B cell (primary cell): ENCODE results near the gene MUC13. TPM values are rescaled to one million over a fixed set of nuclear protein-coding genes. Genes with fewer than 3 reads are reported as not detected.

ENCODE experiments used
- ATAC-seq: fragments of 200-7000 bp; cut with Tn5 transposase; one replicate; pipeline ENCODE4 v1.10.0; 2021; ENCODE audit warnings: low read depth, mild to moderate bottlenecking, moderate number of reproducible peaks, moderate library complexity
- CTCF ChIA-PET: fragments of 350-600 bp; sonication (Branson Sonifier 250); formaldehyde crosslinking; loops from one replicate; lab custom pipeline; 2021; ENCODE audit warnings: antibody characterized with exemption, inconsistent platforms; lab: Charles Lee
- POLR2A ChIA-PET: fragments of 350-600 bp; sonication (Branson Sonifier 250); formaldehyde crosslinking; loops from one replicate; lab custom pipeline; 2021; ENCODE audit warnings: antibody characterized with exemption; lab: Charles Lee
- DNase-seq: peaks from one replicate; pipeline ENCODE4 v3.0.0; 2013
- H2AFZ ChIP-seq: 2 replicates; pipeline ENCODE4 v1.6.1; 2012; ENCODE audit warnings: mild to moderate bottlenecking, low read depth, low read length; ENCODE audit not compliant: insufficient read depth, poor library complexity, severe bottlenecking
- H3K27ac ChIP-seq, 2 donors: 1 replicate in 1 of 2; 2 replicates in 1 of 2; pipeline ENCODE4 v1.5.1; 2012 to 2013; ENCODE audit warnings: low read length in 2 of 2, mild to moderate bottlenecking in 2 of 2, moderate library complexity in 1 of 2
- H3K27me3 ChIP-seq, 4 experiments: fragments of 200-600 bp in 1 of 4; sonication (generic) in 1 of 4; replicated peaks in 1 of 4; 1 replicate in 2 of 4; 2 replicates in 2 of 4; pipeline versions ENCODE4 v1.6.1 to v1.7.0; 2013 to 2016; ENCODE audit warnings: low read length in 3 of 4, mild to moderate bottlenecking in 2 of 4, mixed read lengths in 1 of 4, moderate library complexity in 1 of 4; ENCODE audit not compliant: insufficient read depth in 4 of 4, control insufficient read depth in 3 of 4; ENCODE audit errors: control extremely low read depth in 1 of 4
- H3K36me3 ChIP-seq, 2 experiments: replicated peaks in 1 of 2; 1 replicate in 1 of 2; 2 replicates in 1 of 2; pipeline versions ENCODE4 v1.6.1 to v1.7.1; 2013; ENCODE audit warnings: low read length in 1 of 2; ENCODE audit not compliant: insufficient read depth in 2 of 2, control insufficient read depth in 1 of 2; ENCODE audit errors: control extremely low read depth in 1 of 2, extremely low read depth in 1 of 2
- H3K4me1 ChIP-seq, 2 donors: fragments of 200-600 bp in 1 of 2; sonication (generic) in 1 of 2; 1 replicate in 1 of 2; 2 replicates in 1 of 2; pipeline versions ENCODE4 v1.5.1 to v1.6.1; 2013 to 2017; ENCODE audit warnings: low read length in 2 of 2; ENCODE audit not compliant: control insufficient read depth in 2 of 2, insufficient read depth in 2 of 2
- H3K4me2 ChIP-seq: replicated peaks from 2 replicates; pipeline ENCODE3; 2012; ENCODE audit warnings: mild to moderate bottlenecking, low read depth, low read length; ENCODE audit not compliant: poor library complexity, severe bottlenecking
- H3K4me3 ChIP-seq, 5 experiments: fragments of 200-600 bp in 1 of 5; sonication (generic) in 1 of 5; 1 replicate in 3 of 5; 2 replicates in 2 of 5; pipeline versions ENCODE4 v1.5.1 to v1.7.0; 2011 to 2016; ENCODE audit warnings: low read length in 4 of 5, mild to moderate bottlenecking in 4 of 5, low read depth in 2 of 5, control low read depth in 1 of 5, moderate library complexity in 1 of 5; ENCODE audit not compliant: insufficient read depth in 1 of 5; ENCODE audit errors: control extremely low read depth in 1 of 5, extremely low read depth in 1 of 5
- H3K79me2 ChIP-seq: fragments of 200-600 bp; sonication (generic); one replicate; pipeline ENCODE4 v1.6.0; 2016; ENCODE audit warnings: low read length; ENCODE audit not compliant: control insufficient read depth, insufficient read depth
- H3K9ac ChIP-seq: fragments of 200-600 bp; sonication (generic); 2 replicates; pipeline ENCODE4 v1.6.1; 2017; ENCODE audit warnings: mild to moderate bottlenecking, low read length, moderate library complexity
- H3K9me3 ChIP-seq, 3 donors: one replicate each; pipeline versions ENCODE4 v1.6.1 to v1.7.1; 2013; ENCODE audit warnings: low read length in 2 of 3; ENCODE audit not compliant: control insufficient read depth in 2 of 3, insufficient read depth in 1 of 3; ENCODE audit errors: control extremely low read depth in 1 of 3
- H4K20me1 ChIP-seq: 2 replicates; pipeline ENCODE4 v1.6.0; 2012; ENCODE audit warnings: mild to moderate bottlenecking, low read length; ENCODE audit not compliant: insufficient read depth, control insufficient read depth, poor library complexity, severe bottlenecking
- H3K27ac Mint-ChIP-seq: one replicate; pipeline ENCODE4 v1.8.0; 2021; ENCODE audit warnings: mixed read lengths
- H3K27me3 Mint-ChIP-seq: one replicate; pipeline ENCODE4 v1.8.0; 2021; ENCODE audit warnings: mixed read lengths
- H3K4me1 Mint-ChIP-seq: one replicate; pipeline ENCODE4 v1.8.0; 2021; ENCODE audit warnings: mixed read lengths
- H3K4me3 Mint-ChIP-seq: one replicate; pipeline ENCODE4 v1.8.0; 2021; ENCODE audit warnings: mixed read lengths
- H3K9me3 Mint-ChIP-seq: one replicate; pipeline ENCODE4 v1.8.0; 2022; ENCODE audit warnings: mixed read lengths; ENCODE audit not compliant: insufficient read depth
- EZH2 ChIP-seq: IDR thresholded peaks from 2 replicates; pipeline ENCODE4 v1.6.1; 2012; ENCODE audit warnings: borderline replicate concordance, low read depth, mild to moderate bottlenecking, moderate library complexity, low read length; ENCODE audit not compliant: insufficient read depth, poor library complexity, severe bottlenecking
- WGBS: methylation state at CpG from one replicate; pipeline ENCODE4 v1.1.5; 2013; ENCODE audit warnings: missing lambda C conversion rate; ENCODE audit not compliant: insufficient coverage; 5-methylcytosine and 5-hydroxymethylcytosine counted together
- intact Hi-C: fragments of 100-400 bp; cut with micrococcal nuclease; formaldehyde crosslinking; loops from one replicate; pipeline ENCODE4 v1.10.0; 2022
- polyA plus RNA-seq: library from polyadenylated mRNA; depleted of rRNA; stranded (reverse); fragments of >200 nt; gene quantifications from 2 replicates; pipeline ENCODE4 v1.2.3, GENCODE V29; 2012
- total RNA-seq, 2 donors: library from RNA; stranded (reverse); fragments of 120-200 nt in 1 of 2; gene quantifications; 1 replicate in 1 of 2; 2 replicates in 1 of 2; pipeline versions ENCODE4 v1.2.3 to v1.2.4, GENCODE V29; 2013 to 2022
- TF ChIP-seq, protein P1 (sequence below): fragments of 200-600 bp; IDR thresholded peaks from one replicate; pipeline ENCODE4 v1.8.0; 2022; ENCODE audit warnings: antibody characterized with exemption, mild to moderate bottlenecking

MUC13 gene
- total and polyA plus RNA-seq, 2 donors (not counting 1 experiment from before 2014, with no cell fraction given) = not detected

DNA sequence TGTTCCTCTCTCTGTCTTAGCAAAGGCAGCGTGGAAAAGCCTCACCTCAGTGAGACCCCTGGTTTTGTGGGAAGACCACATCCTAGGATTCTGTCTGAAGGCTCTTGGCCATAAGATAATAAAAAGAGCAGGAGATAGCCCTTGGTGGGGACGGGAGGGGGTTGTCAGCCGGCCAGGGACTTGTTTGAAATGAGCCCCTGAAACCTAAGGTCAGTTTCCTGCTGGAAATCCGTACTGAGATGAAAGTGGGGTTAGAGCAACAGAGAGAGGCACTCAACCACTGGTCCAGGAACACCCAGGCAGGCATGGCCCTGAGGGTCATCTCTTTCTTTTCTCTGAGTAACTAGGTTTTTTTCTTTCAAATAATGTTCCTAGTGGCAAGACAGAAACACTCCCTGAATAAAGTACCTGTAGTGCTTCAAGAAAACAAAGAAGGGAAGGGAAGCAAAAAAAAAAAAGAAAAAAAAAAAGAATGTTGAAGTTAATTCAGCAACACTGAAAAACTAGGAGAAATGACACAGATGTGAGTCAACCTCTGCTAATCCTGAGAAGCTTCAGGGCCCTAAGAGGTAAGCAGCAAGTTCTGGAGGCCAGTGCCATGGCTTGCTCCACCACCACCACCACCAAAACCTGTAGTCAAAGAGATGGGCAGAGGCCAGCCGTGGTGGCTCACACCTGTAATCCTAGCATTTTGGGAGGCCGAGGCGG is 50.6 kb downstream of the MUC13 start:
- Histone ChIP-seq H2AFZ (no peak overlapping the region), H3K4me1 (peaks cover 10 to 12% of the 10 kb centered on the region in 2 donors), H3K79me2 (no peaks in the 10 kb centered on the region), H4K20me1 (no peaks in the 10 kb centered on the region), H3K27me3 (peaks cover 0 to 48% (median 19%) of the 10 kb centered on the region in 4 experiments), H3K36me3 (no peaks in the 10 kb centered on the region), H3K27ac (no peak overlapping the region), H3K4me3 (no peak overlapping the region), H3K4me2 (no peak overlapping the region), H3K9ac (no peak overlapping the region), H3K9me3 (peaks cover 0 to 4% (median 0%) of the 10 kb centered on the region in 3 donors)
- Mint-ChIP-seq H3K27me3 (peaks cover 58% of the 10 kb centered on the region), H3K4me1 (peaks cover 8% of the 10 kb centered on the region), H3K27ac (no peak overlapping the region), H3K9me3 (no peaks in the 10 kb centered on the region), H3K4me3 (no peak overlapping the region)
- TF ChIP-seq, protein P1, sequence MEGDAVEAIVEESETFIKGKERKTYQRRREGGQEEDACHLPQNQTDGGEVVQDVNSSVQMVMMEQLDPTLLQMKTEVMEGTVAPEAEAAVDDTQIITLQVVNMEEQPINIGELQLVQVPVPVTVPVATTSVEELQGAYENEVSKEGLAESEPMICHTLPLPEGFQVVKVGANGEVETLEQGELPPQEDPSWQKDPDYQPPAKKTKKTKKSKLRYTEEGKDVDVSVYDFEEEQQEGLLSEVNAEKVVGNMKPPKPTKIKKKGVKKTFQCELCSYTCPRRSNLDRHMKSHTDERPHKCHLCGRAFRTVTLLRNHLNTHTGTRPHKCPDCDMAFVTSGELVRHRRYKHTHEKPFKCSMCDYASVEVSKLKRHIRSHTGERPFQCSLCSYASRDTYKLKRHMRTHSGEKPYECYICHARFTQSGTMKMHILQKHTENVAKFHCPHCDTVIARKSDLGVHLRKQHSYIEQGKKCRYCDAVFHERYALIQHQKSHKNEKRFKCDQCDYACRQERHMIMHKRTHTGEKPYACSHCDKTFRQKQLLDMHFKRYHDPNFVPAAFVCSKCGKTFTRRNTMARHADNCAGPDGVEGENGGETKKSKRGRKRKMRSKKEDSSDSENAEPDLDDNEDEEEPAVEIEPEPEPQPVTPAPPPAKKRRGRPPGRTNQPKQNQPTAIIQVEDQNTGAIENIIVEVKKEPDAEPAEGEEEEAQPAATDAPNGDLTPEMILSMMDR = no peak
- TF ChIP-seq EZH2 = no peak
- ChIA-PET POLR2A (interaction anchor here (0.7 kb wide), 1 partner anchor 137 kb away, joined by 3 read pairs; no protein-coding TSS in a partner anchor), CTCF (interaction anchor here (1.4 kb wide), 1 partner anchor 123 kb away, joined by 3 read pairs; no protein-coding TSS in a partner anchor)
- ATAC-seq (no peak), DNase-seq (no peak)
- WGBS = 82% methylated on average over 4 of the region's 7 CpGs
- intact Hi-C loops = no loop called here
